Right atrium auricular region (tissue), 2 donors: Measurements from ENCODE around the gene AOPEP. TPM values are rescaled to one million over a fixed set of nuclear protein-coding genes. Genes with fewer than 3 reads are reported as not detected.
"Not testable (repeated sequence)": the region's sequence is repeated elsewhere in the genome, so short reads cannot be mapped to it uniquely, and the experiment has no call there.

Experiments used
- DNase-seq: peaks from one replicate; pipeline ENCODE4 v3.0.0-alpha.2; 2019; ENCODE audit warnings: low spot score
- H3K27ac ChIP-seq, 2 donors: fragments of 200-600 bp; sonication (generic); 1 replicate in 1 of 2; 2 replicates in 1 of 2; pipeline ENCODE4 v1.5.1; 2016 to 2019
- H3K27me3 ChIP-seq, 2 donors: fragments of 200-600 bp; sonication (generic); one replicate each; pipeline versions ENCODE4 v1.5.1 to v1.6.0; 2017 to 2019
- H3K36me3 ChIP-seq: fragments of 200-600 bp; sonication (generic); one replicate; pipeline ENCODE4 v1.5.1; 2016
- H3K4me1 ChIP-seq, 2 donors: fragments of 200-600 bp; sonication (generic); one replicate each; pipeline versions ENCODE4 v1.5.1 to v1.6.0; 2017 to 2019
- H3K4me3 ChIP-seq, 2 donors: fragments of 200-600 bp; sonication (generic); 1 replicate in 1 of 2; 2 replicates in 1 of 2; pipeline ENCODE4 v1.5.1; 2017 to 2019; ENCODE audit warnings: mild to moderate bottlenecking in 1 of 2, moderate library complexity in 1 of 2
- H3K9me3 ChIP-seq, 2 donors: fragments of 200-600 bp; sonication (generic); one replicate each; pipeline ENCODE4 v1.5.1; 2019
- total RNA-seq, 2 donors: library from RNA; depleted of rRNA; stranded (reverse); fragments of >200 nt; gene quantifications; one replicate each; pipeline ENCODE4 v1.1.0, GENCODE V29; 2016
- TF ChIP-seq, protein P1 (sequence below), 2 donors: fragments of 200-600 bp; sonication (generic); IDR thresholded peaks; one replicate each; pipeline ENCODE4 v1.5.1; 2019; ENCODE audit warnings: antibody characterized with exemption in 2 of 2

The AOPEP gene
- total RNA-seq, 2 donors from 2014 or later = 262 to 314 TPM

DNA sequence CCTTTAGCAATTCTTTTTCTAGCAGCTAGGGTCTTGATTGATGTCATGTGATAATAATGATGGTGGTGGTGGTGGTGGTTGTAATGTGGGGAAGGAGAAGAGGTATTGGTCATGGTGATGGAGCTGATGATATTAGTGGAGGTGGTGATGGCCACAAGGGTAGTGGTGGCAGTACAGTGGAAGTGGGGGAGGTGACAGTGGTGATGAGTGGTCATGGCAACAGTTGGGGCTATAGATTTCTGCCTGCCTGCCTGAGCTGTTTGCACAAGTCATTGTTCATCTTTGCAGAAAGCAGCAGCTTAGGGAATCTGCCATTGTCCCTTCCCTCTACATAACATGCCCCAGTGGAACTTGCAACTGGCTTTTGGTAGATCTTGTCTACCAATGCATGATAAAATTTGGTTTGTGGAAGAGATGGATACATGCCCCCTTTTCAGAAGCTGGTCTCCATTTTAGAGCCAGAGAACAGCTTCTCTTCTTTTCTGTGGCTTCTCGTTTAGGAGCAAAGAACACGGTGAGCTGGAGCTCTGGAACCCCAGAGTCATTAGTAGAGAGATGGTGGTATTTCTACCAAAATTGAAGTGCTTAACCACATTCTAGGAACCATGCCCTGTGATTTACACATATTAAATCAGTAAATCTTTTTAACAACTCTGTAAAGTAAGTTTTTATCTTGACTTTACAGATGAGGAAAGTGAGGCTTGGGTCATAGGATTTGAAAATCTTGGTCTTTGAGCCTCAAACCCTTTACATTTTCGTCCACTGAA, 100.3 kb downstream of the AOPEP start:
- no peak overlapping the region for H3K4me3 ChIP-seq
- H3K27me3 ChIP-seq = no peaks in the 10 kb centered on the region
- DNase-seq = no peak
- H3K36me3 ChIP-seq = no peaks in the 10 kb centered on the region
- H3K27ac ChIP-seq = peak overlapping the region; percentile 60 to 70
- peaks cover 0 to 48% of the 10 kb centered on the region in 2 donors for H3K4me1 ChIP-seq
- TF ChIP-seq, protein P1, sequence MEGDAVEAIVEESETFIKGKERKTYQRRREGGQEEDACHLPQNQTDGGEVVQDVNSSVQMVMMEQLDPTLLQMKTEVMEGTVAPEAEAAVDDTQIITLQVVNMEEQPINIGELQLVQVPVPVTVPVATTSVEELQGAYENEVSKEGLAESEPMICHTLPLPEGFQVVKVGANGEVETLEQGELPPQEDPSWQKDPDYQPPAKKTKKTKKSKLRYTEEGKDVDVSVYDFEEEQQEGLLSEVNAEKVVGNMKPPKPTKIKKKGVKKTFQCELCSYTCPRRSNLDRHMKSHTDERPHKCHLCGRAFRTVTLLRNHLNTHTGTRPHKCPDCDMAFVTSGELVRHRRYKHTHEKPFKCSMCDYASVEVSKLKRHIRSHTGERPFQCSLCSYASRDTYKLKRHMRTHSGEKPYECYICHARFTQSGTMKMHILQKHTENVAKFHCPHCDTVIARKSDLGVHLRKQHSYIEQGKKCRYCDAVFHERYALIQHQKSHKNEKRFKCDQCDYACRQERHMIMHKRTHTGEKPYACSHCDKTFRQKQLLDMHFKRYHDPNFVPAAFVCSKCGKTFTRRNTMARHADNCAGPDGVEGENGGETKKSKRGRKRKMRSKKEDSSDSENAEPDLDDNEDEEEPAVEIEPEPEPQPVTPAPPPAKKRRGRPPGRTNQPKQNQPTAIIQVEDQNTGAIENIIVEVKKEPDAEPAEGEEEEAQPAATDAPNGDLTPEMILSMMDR (IDR thresholded peaks at IDR 0.05) = no peak
- H3K9me3 ChIP-seq = no peaks in the 10 kb centered on the region

DNA sequence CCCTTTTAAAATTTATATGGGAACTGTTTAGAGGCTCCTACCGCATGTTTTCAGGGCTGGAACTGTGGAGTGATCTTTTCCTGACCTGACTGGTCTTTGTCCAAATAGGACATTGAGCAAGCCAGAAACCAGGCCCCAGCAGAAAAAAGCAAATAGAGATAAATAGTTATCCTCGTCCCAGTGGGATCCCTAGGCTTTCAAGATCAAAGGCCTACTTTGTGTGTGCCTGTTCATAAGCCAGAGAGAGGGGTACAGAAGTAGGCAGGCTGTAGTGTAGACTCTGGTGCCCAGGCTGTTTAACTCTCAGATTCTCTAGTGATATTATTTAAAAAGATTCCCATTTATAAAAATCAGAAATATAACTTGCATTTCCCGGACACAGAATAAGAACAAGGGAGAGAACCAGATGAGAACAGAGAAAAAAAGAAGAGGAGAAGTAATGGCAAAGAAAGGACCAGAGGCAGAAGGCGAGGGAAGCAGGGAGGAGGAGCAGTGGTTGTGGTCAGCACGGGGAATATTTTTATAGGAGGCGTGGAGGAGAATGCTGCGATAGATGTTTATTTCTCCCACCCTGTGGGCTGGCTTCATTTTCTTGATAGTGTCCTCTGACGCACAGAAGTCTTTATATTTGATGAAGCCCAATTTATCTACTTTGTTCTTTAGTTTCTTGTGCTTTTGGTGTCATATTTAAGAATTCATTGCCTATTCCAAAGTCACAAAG, 101.2 kb downstream of the AOPEP start:
- H3K9me3 ChIP-seq = no peaks in the 10 kb centered on the region
- DNase-seq = no peak

GRCh38 chr9:94829380-94830070, 103.0 kb downstream of the AOPEP start:
- Histone ChIP-seq H3K9me3 (no peaks in the 10 kb centered on the region), H3K4me3 (no peak overlapping the region), H3K27ac (no peak overlapping the region), H3K36me3 (no peaks in the 10 kb centered on the region), H3K27me3 (no peaks in the 10 kb centered on the region), H3K4me1 (peaks cover 0 to 22% of the 10 kb centered on the region in 2 donors)
- DNase-seq = no peak
- TF ChIP-seq, protein P1 (IDR thresholded peaks at IDR 0.05) = no peak

More for the DNA sequence above, 101.2 kb downstream of the AOPEP start:
- H3K4me1 ChIP-seq = peaks cover 0 to 39% of the 10 kb centered on the region in 2 donors
- H3K27ac ChIP-seq = peak overlapping the region; percentile 60 to 70
- TF ChIP-seq, protein P1 (IDR thresholded peaks at IDR 0.05) = no peak
- no peaks in the 10 kb centered on the region for H3K36me3 ChIP-seq
- no peak overlapping the region for H3K4me3 ChIP-seq
- H3K27me3 ChIP-seq = no peaks in the 10 kb centered on the region

- H3K27me3 ChIP-seq, DNase-seq, H3K27ac ChIP-seq, H3K4me3 ChIP-seq, H3K9me3 ChIP-seq, H3K36me3 ChIP-seq: not testable (repeated sequence)
- H3K4me1 ChIP-seq = peaks cover 0 to 19% of the 10 kb centered on the region in 2 donors
Observed at GRCh38 chr9:94830071-94830604, 103.6 kb downstream of the AOPEP start.

DNA sequence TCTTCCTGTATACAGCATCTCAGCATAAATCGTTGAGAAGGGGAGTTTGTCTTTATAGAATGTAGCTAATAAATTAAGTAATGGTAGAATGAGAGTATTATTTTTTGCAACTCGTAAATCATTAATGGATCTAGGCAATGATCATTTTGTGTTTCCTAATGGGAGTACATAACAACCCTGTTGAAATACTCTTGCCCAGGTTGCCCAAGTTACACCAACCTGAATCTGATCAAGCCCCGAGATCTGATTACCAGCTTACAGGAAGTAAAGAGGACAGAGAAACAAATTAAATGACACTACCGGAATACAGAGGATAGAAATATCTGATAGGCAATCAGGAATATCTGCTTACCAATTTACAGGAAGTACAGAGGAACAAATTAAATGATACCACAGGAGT, 107.3 kb downstream of the AOPEP start:
- Histone ChIP-seq H3K9me3 (no peaks in the 10 kb centered on the region), H3K36me3 (no peaks in the 10 kb centered on the region), H3K27me3 (no peaks in the 10 kb centered on the region), H3K4me1 (no peaks in the 10 kb centered on the region), H3K27ac (no peak overlapping the region), H3K4me3 (no peak overlapping the region)
- DNase-seq = no peak
- TF ChIP-seq, protein P1 (IDR thresholded peaks at IDR 0.05) = no peak

DNA sequence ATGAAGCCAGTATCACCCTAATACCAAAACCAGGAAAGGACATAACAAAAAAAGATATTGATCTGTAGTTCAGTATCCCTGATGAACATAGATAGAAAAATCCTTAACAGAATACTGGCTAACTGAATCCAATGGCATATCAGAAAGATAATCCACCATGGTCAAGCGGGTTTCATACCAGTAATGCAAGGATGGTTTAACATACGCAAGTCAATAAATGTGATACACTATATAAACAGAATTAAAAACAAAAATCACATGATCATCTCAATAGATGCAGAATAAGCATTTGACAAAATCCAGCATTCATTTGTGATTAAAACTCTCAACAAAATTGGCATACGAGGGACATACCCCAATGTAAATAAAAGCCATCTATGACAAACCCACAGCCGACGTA, 110.9 kb downstream of the AOPEP start:
- no peak overlapping the region for H3K27ac ChIP-seq
- H3K4me3 ChIP-seq = no peak overlapping the region
- DNase-seq = no peak
- no peaks in the 10 kb centered on the region for H3K27me3 ChIP-seq
- TF ChIP-seq, protein P1 (IDR thresholded peaks at IDR 0.05) = no peak
- H3K36me3 ChIP-seq = no peaks in the 10 kb centered on the region
- peaks cover 0 to 12% of the 10 kb centered on the region in 2 donors for H3K9me3 ChIP-seq
- no peaks in the 10 kb centered on the region for H3K4me1 ChIP-seq
